GM23248 (cell line): ENCODE results near the gene FARP1.

Experiments used
- EZH2 ChIP-seq: fragments of 200-600 bp; sonication (generic); IDR thresholded peaks from 2 replicates; pipeline ENCODE4 v1.6.1; 2018; ENCODE audit warnings: antibody characterized with exemption, mild to moderate bottlenecking; ENCODE audit not compliant: insufficient read depth, poor library complexity, severe bottlenecking
- EZH2phosphoT487 ChIP-seq: fragments of 200-600 bp; sonication (generic); IDR thresholded peaks from 2 replicates; pipeline ENCODE4 v1.6.1; 2018; ENCODE audit warnings: antibody characterized with exemption, moderate library complexity, mild to moderate bottlenecking, low read depth; ENCODE audit not compliant: insufficient read depth

DNA sequence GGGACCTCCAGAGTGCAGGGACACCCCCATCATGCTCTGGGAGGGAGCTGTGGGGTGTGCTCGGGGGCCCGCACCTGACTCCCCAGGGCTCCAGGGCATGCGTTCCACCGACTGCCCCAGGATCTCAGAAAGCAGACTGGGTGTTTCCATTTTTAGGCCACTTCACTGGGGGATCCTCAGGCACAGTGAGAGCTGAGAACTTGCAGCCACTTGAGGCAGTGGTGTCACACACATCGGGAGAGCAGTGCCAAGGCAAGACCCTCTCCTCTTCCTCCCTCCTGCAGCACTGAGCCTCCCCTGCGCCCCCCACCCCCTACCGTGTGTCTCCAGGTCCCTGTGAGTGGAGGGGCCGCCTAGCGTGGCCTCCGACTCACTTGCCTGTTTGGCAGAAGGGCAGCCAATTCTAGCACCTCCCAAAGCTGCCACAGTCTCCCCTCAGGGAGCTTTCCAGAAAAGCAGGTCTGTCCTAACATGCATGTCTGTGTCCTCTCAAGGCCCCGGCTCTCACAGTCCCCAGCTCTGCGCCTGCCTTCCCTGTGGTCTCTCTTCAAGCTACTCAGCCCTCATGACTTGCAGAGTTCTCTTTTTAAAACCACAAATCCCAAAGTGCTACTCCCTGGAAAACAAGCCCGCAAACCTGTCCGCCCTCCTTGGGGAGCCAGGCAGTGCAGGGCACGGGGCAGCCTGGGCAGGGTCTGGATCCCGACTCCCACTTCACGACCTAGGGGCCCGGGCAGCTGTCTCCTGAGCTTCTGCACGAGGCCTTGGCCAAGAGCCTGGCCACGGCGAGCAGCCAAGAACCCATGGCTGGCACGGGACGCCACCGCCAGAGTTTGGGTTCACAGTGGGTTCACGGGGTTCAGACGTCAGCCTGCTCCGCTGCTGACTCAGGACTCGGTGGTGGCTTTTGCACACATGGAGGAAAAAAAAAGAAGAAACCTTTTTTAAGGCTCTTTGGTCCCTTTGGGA lies 339.9 kb downstream of the FARP1 start:
- TF ChIP-seq EZH2 (no peak), EZH2phosphoT487 (no peak)
